Endometrial microvascular endothelial cells (primary cell): ENCODE measurements around the gene ARHGAP4. TPM values are rescaled to one million over a fixed set of nuclear protein-coding genes. Genes with fewer than 3 reads are reported as not detected.

Experiments
- in situ Hi-C: cut with HindIII; loops from 2 replicates; pipeline ENCODE4 v1.10.0; 2017; ENCODE audit warnings: low sequenced_read_pairs, low pct_unique_long_range_greater_than_20kb; ENCODE audit errors: inconsistent ontology term
- total RNA-seq: library from RNA; depleted of rRNA; stranded (reverse); fragments of >200 nt; gene quantifications from one replicate; pipeline ENCODE4 v1.2.3, GENCODE V29; 2015; ENCODE audit errors: inconsistent ontology term

The ARHGAP4 gene
- total RNA-seq = 15.4 TPM

DNA sequence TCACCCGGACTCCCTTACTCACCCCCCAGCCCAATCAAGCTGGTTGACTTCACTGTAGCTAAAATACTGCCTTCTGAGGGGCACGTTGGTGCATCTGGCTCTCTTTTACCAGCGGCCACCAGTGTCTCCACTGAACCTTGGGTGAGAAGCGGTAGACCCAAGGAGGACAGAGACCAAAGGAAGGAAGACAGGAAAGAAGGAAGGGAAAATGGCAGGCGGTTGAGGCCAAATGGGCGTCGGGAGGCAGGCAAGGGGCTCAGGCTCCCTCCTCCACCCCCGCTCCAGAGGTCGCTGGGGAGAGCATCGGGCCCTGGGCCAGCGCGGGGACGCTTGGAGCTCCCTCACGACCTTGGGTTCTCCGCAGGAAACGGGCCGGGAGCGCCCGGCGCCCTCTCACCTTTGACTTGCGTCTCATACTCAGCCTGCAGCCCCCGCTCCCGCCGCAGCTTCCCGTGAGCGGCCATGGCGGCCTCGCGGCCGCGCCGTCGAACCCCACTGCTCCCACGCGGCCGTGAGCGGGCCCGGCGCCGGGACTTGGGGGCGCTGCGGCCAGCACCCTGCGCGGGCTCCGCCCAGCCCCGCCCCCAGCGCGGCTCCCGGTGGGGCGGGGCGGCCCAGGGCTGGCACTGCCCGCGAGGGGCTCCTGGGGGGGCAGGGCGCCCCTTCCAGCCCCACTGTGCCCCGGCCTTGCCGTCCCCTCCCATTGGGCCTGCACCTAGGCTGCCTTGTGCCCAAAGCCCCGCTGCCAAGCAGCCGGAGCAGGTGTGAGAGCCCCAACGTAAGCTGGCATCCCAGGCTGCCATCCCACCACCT lies at the start of gene ARHGAP4:
Gene ARHGAP4 (minus strand): TSS at position 526 of the 813 bp plus-strand sequence. CDS start 62 bp downstream, at position 464.
- in situ Hi-C loops = no loop called here

DNA sequence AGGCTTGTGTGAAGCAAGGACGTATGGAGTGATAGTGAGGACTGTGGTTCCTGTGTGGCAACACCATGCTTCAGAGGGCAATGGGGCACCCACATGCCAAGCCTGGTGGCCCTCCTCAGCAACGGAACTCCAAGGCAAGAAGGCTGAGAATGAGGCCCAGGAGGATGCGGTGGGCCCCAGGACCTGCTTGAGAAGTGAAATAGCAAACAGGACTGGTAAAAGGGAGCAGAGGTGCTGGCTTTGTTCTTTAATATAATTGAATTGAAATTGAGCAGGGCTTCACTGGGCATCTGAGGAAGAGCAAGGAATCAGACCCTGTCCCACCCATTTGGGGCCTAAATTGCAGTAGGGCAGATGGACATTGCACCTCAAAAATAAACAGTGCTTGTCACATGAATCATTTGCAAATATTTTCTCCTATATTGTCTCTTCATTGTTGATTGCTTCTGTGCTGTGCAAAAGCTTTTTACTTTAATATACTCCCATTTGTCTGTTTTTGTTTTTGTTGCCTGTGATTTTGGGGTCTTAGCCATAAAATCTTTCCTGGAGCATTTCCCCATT lies 48.7 kb upstream of the ARHGAP4 start:
- in situ Hi-C loops = no loop called here

DNA sequence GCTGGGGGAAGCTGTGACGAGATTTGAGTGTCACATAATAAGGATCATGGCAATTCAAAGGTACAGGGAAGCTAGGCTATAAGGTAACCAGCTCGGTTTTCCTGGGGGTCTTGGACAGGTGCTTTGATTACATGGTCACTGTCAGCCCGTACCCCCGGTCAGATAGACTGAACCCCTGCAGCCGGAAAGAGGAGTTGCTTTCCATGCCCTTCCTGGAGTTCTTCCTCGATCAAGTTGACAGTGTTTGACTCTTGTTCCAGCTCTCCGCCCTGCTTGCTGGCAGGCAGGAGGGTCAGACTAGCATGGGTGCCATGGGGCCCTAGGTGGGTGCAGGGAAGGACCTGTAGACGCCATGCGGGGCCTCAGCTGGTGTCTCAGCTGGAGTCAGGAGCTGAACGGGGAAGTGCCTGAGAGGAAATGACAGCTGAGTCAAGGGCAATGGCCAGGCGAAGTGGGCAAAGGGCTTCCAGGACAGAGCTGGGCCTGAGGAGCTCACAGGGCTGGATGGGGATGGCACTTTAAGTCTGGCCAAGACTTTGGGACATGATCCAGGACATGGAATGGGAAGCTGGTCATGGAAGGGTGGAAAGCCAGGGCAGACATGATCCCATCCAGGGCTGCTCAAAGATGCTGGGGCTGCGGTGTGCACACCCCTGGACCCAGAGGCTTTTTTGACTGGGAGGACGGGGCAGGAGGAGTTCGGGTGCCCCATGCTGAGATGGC lies 48.1 kb upstream of the ARHGAP4 start:
- in situ Hi-C loops = no loop called here

DNA sequence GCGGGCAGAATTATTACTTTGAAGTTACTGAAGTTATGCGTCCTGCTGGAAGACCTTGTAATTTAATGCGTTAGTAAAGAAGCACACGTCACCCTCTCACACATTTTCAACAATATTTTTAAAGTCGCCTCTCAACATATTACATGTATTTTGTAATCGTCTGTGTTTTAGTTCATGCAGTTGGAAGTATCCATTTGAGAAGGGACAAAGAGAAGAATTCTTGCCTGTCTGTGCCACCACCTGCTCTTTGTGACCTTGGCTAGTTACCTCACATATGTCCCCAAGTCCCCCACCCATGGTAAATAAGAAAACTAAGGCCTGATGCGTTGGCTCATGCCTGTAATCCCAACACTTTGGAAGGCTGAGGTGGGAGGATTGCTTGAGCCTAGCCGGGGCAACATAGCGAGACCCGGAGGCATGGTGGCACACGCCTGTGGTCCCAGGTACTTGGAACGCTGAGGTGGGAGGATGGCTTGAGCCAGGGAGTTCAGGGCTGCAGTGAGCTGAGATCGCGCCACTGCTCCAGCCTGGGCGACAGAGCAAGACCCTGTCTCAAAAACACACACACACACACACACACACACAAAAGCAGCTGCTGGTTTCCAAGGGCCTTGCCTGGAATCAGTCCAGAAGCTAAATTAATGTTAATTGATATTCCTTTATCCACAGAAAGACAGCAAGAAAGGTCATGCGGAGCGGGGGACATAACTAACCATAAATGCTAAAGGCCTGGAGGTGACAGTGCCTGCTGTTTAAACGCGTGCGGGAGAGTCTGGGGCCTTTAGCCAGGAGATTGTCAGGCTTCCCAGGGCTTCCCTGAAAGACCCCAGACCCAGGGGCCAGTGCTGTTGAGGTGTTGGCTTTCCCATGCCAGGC lies 47.3 kb upstream of the ARHGAP4 start:
- in situ Hi-C loops = no loop called here

DNA sequence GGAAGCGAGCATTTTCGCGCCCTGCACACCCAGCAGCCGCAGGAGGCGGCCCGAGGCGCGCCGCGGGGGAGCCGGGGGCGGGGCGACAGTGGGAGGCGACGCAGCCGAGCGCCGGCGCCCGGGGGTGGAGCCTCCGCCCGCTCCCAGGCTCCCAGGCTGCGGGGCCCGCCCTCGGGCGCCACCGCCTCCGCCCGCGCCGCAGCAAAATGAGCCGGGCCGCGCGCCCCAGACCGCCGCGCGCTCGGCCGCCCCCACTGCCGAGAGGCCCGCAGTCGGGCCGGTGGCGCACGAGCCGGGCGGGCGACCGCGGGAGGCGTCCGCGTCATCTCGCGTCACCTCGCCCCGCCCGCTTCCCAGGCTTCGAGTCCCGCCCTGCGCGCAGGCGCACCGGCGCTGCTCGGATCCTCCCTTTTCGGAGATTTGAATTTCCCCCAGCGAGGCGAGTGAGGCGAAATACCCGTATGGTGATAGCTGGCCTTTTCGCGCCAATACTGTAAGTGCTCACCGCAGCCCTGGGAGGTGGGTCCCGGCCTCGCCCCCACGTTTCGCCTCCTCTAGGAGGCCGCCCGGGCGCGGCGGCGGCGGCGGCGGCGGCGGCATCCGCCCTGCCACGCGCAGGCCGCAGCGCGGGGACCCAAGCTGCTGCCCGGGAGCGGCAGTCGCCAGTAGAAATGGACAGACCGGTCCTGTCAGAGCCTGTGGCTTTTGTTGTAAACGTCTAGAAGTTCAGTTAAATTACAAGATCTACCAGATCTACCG lies 46.5 kb upstream of the ARHGAP4 start, which contains the start of gene TMEM187:
Gene TMEM187 (plus strand): TSS at position 387 of the 759 bp plus-strand sequence. CDS start 9,309 bp downstream, outside the sequence.
- in situ Hi-C loops = no loop called here

DNA sequence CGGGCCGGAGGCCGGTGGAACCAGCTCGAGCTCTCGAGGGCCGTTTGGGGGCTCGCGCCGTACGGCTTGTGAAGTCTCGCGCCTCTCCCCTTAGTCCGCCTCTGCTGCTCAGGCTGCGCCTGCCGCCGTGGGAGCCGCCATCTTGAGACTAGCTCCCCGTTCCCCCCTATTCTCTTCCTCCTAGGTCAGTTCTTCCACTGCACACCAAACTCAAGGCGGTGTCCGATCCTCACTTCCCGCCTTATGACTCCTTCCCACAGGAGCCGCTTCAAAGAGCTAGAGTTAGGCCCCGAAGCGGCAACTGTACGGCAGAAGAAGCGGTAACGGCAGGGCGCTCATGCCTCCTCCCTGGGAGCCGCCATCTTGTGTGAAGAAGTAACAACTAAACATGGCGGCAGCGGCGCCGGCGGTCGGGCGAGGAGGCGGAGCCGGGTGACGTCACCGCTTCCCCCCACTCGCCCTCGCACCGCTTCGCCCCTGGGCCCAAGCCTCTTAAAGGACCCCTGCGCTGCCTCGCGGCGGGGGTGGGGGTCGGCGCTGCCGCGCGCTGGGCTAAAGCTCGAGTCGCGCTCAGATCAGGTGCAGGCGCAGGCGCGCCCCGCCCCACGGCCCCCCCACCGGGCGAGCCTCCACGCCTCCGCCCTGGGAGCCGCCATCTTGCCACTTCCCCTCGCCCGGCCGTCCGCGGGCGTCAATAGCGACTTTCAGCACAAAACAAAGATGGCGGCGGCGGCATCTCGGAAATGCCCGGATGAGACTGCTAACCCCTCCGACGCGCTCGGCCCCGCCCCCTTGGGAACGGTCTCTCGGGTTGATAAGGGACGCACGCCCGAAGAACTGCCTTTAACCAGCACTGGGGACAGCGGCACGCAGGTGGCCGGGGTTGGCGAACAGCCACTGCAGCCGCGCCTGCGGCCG lies 45.6 kb upstream of the ARHGAP4 start, which contains the start of gene HCFC1:
Gene HCFC1 (minus strand): TSS at position 369 of the 918 bp plus-strand sequence. CDS start 978 bp downstream, outside the sequence.
- in situ Hi-C loops = no loop called here

DNA sequence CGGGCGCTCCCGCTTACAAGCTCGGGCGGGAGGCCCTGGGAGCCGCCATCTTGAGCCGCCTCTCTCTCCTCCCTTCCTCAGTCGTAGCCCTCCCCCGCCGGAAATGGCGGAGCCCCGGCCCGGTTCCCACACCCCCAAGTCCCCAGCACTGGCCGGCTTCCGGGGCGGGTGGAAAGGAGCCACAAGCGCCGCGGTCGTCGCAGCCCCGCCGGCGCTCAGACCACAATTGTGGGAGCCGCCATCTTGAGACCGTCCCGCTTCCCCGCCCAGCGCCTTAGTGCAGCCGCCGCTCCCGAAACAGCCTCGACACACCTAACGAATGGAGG lies 45.0 kb upstream of the ARHGAP4 start:
- in situ Hi-C loops = no loop called here

DNA sequence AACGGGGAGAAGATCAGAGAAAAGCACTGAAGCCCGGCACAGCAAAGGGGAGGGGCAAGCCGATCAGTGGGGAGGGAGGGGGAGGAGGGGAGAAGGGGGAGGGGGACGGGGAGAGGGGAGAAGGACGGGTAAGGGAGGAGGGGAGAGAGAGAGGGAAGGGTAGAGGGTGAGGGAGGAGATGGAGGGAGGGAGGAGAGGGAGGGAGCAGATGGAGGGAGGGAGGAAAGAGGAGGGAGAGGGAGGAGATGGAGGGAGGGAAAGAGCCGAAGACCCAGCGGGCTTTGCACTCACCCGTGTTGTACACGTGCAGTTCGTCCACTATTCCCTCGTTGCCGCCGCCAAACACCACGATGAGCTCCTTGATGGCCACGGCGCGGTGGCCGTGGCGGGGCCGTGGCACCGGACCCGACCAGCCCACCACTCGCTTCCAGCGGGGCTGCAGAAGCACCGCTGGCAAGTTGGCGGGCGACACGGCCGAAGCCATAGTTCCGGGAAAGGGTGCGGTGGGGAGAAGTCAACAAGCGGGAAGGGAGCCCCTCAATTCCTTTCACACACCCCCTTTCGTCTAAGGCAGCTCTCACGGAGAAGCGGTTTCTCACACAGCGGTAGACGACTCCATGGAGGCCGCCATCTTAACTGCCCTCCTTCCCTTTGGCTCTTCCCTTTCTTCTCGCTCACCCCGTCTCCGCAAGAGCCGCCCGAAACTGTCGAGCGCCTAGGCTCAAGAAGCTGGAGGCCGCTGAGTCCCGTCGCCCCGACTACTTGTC lies 44.5 kb upstream of the ARHGAP4 start:
- in situ Hi-C loops = no loop called here

DNA sequence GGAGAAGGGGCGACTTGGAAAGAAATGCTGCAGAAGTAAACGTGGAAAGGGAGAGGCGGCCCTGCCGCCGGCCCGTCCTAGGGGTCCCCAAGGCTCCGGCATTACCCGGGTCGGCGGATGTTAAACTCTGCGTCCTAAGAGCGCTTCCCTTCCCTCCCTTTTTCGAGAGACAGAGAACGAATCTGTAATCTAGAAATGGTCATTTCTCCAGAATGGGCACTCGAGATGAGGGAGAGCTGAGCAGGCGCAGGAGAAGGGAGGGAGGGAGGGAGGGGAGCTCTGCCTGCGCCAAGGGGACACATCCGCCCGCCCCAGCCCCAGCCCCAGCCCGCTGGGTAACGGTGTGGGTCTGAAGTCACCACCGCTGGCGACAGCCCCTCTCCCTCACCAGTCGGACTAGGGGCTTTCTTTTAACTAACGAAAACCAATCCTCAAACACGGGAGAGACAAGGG lies 43.9 kb upstream of the ARHGAP4 start:
- in situ Hi-C loops = no loop called here

DNA sequence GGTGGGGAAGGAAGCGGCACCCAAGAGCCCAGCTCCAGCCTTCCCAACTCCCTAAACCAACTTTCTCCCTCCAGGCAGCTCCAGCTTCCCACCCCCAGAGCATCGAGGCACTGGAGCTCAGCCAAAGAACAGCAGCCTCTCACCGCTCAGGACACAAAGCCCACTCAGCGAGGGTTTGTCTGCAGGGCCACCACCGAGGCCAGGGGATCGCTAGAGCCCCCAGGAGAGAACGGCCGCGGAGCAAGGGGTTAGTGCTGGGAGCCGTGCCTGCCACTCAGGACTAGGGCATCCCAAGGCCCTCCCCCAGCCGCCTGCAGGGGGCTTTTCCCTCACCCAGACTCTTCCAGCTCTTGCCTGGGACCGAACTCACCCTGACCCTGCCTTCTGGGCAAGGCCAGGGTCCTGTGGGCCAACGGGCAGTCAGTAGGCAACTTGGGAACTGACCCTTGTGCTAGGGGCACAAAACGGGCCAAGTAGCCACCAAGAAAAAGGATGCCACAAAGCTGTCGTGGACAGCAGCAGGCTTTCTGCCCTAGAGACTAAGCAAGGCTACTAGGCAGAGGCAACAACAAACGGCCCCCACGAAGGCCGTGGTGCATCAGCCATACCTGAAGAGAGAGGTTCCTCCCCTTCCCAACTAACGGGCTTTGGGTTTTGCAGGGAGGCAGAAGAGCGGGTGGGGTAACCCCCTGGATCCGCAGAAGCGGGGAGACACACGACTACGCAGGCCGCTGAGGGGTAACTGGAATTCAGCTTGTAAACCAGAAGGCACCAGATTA lies 43.2 kb upstream of the ARHGAP4 start:
- in situ Hi-C loops = no loop called here

DNA sequence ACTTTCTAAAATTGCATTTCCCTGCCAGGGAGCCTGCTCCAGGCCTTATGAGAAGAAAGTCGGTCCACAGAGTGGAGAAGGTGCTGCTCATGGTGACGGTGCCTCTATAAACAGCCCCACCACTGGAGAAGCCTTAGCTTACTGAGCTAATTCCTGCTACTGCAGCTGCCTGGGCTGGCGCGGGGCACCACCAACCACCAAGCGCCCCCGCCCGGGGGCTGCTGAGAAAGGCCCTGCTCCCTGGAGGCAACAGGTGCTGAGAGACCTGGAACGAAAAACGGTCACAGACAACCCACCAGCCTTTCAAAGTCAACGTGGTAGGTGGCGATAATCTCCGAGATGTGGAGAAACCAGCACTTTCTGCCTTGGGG lies 42.7 kb upstream of the ARHGAP4 start:
- in situ Hi-C loops = no loop called here

DNA sequence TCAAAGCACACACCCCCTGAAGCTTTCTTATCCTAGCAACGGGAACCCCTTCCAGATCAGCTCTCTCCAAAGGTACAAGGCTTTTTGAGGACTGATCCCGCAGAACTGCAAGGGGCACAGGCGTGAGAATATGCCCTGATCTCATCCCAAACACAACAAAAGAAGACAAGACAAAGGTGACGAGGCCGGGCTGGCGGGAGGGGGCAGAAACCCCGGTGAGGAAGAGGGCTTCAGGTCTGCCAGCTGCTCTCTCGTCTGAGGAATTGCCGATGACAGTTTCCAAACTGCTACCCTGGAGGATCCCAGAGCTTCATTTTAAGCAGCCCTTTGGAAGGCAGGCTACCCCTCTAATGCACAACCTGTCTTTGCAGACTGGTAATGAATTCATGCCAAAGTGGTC lies 42.2 kb upstream of the ARHGAP4 start:
- in situ Hi-C loops = no loop called here

DNA sequence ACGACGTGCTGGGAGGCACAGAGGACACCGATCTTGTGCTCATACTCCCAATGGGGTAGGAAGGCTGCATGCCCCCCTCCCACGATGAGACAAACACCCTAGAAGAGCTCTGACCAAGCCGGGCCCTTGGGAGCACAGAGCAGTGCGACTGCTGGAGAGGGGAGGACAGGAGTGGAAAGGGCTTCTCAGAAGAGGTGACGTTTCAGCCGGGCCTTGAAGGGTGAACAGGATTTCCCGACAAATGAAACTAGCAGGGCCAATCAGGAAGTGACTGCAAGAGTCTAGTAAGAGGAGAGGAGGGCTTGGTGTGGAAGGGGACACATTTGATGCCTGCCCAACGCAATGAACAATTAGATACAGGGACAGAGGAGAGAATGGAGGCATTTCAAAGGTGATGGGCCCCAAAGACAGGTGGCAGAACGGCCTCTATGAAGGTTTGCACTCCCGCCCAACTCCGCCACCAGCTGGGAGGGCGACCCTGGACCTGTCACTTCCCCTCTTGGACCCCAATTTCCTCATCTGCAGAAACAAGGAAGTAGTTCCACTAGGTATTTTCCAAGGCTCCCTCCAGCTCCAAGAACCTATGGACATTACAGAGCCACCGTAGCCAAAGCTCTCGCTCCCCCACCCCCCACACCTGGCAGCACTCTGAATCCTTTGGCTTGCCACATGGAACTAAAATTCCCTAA lies 41.6 kb upstream of the ARHGAP4 start:
- in situ Hi-C loops = no loop called here

DNA sequence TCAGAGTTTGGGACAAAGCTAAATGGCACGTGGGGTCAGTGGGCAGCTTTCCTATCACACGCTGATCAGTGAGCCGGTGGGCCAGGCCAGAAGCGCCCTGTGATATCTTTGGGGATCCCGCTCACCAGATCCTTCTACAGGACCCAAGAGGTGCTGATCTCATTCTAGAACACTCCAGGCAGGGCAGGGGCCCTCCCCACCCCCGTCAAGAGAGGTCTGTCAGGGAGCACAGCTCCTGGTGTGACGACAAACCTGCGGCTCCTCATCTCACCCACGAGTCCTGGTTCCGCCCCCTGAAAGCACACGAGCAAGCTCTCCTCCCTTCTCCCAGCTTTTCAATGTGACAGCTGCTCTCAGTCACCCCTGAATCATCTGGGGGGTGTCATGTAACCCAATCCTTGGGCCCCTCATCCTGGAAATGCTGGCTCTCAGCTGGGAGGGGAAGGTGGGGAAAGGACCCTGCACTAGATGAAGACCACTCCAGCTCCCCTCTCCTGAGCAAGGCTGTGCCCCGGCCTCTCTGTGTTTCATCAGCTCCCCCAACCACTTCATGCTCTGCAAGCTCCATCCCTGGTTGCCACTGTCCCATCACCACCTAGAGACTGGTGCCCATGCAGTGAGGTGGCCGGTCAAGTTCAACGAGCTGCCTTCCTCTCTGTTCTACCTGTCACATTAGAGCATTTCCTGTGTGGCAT lies 40.9 kb upstream of the ARHGAP4 start:
- in situ Hi-C loops = no loop called here

DNA sequence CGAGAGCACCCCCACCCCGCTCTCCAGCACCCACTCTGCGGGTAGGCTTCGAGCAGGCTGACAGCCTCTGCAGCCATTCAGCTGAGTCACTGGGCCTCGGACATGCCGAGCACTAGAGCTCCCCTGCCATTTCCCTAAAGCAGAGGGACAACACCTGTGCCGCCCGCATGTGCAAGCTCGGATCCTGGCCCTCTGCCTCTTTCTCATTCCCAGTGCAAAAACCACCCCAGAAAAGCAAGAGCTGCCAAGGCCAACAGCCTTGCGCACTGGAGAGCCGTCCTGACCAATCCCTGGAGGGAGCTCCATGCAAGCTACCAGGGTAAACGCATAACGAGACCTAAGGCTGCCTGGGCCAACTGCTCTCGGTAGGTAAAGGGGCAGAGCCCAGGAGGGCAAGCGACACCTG lies 40.2 kb upstream of the ARHGAP4 start:
- in situ Hi-C loops = no loop called here
